Measurements from ENCODE around the gene BRPF1.
A peak's percentile ranks its signal among the peaks of the same experiment; 100 is the strongest.

Gene BRPF1

GRCh38 chr3:9786825-9787669 lies 55.5 kb downstream of the BRPF1 start:
- ChIA-PET CTCF (interaction anchor here (1.2 kb wide), 1 partner anchor 145 kb away, joined by 3 read pairs; no protein-coding TSS in a partner anchor), POLR2A (no interaction called here)
- peak; percentile 32 for TF ChIP-seq CTCF (IDR thresholded peaks at IDR 0.05; ENCODE audit: control extremely low read depth, extremely low read depth, low read depth, missing control alignments)
- DNase-seq (ENCODE audit: extremely low spot score), result no peak

GRCh38 chr3:9787714-9788113 lies 56.2 kb downstream of the BRPF1 start:
- no peak for TF ChIP-seq CTCF (IDR thresholded peaks at IDR 0.05; ENCODE audit: control extremely low read depth, extremely low read depth, low read depth, missing control alignments)
- CTCF ChIA-PET, result no interaction called here
- POLR2A ChIA-PET, result no interaction called here
- DNase-seq (ENCODE audit: extremely low spot score), result no peak

- DNase-seq (ENCODE audit: extremely low spot score), result no peak
- no peak for TF ChIP-seq CTCF (IDR thresholded peaks at IDR 0.05; ENCODE audit: control extremely low read depth, extremely low read depth, low read depth, missing control alignments)
- ChIA-PET POLR2A (interaction anchor here (1.3 kb wide), 1 partner anchor 11 kb away, joined by 3 read pairs; no protein-coding TSS in a partner anchor), CTCF (interaction anchor here (0.8 kb wide), 1 partner anchor 14 kb away, joined by 3 read pairs; no protein-coding TSS in a partner anchor)
These were observed 59.6 kb downstream of the BRPF1 start for GRCh38 chr3:9791127-9791526.

GRCh38 chr3:9791790-9792404 lies 60.4 kb downstream of the BRPF1 start:
- DNase-seq (ENCODE audit: extremely low spot score), result no peak
- TF ChIP-seq CTCF (IDR thresholded peaks at IDR 0.05; ENCODE audit: control extremely low read depth, extremely low read depth, low read depth, missing control alignments), result no peak
- CTCF ChIA-PET, result interaction anchor here (0.8 to 1.3 kb wide), 6 partner anchors 12 to 392 kb away, joined by 3 to 4 read pairs (median 3); partner anchors contain the start of gene OGG1
- POLR2A ChIA-PET, result interaction anchor here (1.2 to 1.6 kb wide), 4 partner anchors 11 to 141 kb away, joined by 4 to 6 read pairs (median 4); partner anchors contain the start of gene OGG1

- ChIA-PET POLR2A (interaction anchor here (0.8 to 1.6 kb wide), 8 partner anchors 9 to 396 kb away, joined by 3 to 6 read pairs (median 4); partner anchors contain the start of gene OGG1), CTCF (interaction anchor here (0.7 to 1.3 kb wide), 8 partner anchors 11 to 393 kb away, joined by 3 to 4 read pairs (median 3); partner anchors contain the start of gene OGG1)
- peak; percentile 94 for DNase-seq (ENCODE audit: extremely low spot score)
- TF ChIP-seq CTCF (IDR thresholded peaks at IDR 0.05; ENCODE audit: control extremely low read depth, extremely low read depth, low read depth, missing control alignments), result no peak
These were observed 61.0 kb downstream of the BRPF1 start, which contains the start of the genes ARPC4 and TADA3 for GRCh38 chr3:9792405-9793160. ARPC4 (plus strand) TSS chr3:9793082; CDS start chr3:9793122, 40 bp downstream. TADA3 (minus strand) TSS chr3:9792473; CDS start chr3:9791466, 1,007 bp downstream.

All from GM10248 (cell line).